GM12801 (cell line): ENCODE measurements around the gene SLC5A8.

ENCODE experiments used
- TF ChIP-seq, protein P1 (sequence below): IDR thresholded peaks from one replicate; pipeline ENCODE4 v1.5.1; 2011; ENCODE audit warnings: control low read depth; ENCODE audit not compliant: insufficient read length; ENCODE audit errors: extremely low read depth

SLC5A8 gene

DNA sequence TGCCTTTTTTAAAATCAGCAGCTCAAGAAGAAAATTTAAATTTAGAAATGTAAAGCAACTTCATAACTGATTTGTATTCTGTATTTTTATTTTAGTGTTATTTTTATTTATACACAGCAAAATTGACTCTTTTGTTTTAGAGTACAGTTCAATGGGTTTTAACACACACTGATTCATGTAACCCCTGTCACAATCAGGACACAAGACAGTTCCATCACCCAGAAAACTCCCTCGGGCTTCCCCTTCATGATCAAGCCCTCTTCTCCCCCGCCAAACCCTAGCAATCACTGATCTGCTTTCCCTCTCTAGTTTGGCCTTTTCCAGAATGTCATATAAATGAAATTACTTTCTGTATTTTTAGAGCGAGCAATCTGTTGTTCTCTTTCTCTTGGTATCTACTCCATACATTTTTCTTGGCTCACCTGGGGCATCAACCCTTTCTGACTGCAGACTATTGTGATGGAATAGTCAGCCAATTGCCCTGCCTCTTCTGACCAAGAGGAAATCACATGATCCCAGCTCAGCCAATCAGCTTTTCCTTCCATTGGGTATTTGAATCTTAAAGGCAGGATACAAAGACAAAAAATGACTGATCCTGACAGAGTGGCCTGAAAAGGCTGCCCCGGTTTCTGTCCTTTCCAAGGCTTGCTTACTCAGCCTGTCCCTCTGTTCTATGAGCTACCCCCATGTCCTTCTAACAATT lies 5.3 kb downstream of the SLC5A8 start:
- TF ChIP-seq, protein P1, sequence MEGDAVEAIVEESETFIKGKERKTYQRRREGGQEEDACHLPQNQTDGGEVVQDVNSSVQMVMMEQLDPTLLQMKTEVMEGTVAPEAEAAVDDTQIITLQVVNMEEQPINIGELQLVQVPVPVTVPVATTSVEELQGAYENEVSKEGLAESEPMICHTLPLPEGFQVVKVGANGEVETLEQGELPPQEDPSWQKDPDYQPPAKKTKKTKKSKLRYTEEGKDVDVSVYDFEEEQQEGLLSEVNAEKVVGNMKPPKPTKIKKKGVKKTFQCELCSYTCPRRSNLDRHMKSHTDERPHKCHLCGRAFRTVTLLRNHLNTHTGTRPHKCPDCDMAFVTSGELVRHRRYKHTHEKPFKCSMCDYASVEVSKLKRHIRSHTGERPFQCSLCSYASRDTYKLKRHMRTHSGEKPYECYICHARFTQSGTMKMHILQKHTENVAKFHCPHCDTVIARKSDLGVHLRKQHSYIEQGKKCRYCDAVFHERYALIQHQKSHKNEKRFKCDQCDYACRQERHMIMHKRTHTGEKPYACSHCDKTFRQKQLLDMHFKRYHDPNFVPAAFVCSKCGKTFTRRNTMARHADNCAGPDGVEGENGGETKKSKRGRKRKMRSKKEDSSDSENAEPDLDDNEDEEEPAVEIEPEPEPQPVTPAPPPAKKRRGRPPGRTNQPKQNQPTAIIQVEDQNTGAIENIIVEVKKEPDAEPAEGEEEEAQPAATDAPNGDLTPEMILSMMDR: no peak

- TF ChIP-seq, protein P1: no peak
Observed at GRCh38 chr12:101200824-101201223, 9.2 kb downstream of the SLC5A8 start.

- TF ChIP-seq, protein P1: no peak
Observed at GRCh38 chr12:101200145-101200544, 9.9 kb downstream of the SLC5A8 start.

GRCh38 chr12:101186291-101186690 lies 23.7 kb downstream of the SLC5A8 start:
- TF ChIP-seq, protein P1: no peak

DNA sequence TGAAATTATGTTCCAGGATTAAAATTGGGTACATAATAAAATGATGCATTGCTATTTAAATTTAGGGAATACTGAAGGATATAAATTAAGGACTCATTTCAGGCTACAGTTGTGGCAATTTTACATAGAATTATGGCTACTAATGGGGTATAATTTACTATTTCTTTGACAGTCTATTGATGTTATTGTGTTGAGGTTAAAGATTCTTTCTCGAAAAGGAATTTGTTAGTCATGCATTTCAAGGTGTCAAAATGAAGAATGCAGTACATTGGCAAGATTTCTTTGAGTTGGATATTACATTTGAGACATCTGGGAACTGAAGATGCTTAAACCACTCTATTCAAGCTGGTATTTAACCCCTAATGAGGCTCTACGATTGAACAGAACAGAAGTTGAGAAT lies 28.3 kb downstream of the SLC5A8 start:
- TF ChIP-seq, protein P1: no peak

GRCh38 chr12:101174541-101174940 lies 35.5 kb downstream of the SLC5A8 start:
- TF ChIP-seq, protein P1: no peak

GRCh38 chr12:101173197-101173749 lies 36.8 kb downstream of the SLC5A8 start:
- TF ChIP-seq, protein P1: no peak
